Measurements from ENCODE around the gene MBOAT2.

- no peak for TF ChIP-seq CTCF (IDR thresholded peaks at IDR 0.05; ENCODE audit: borderline replicate concordance, extremely low read depth, low read length, poor library complexity, severe bottlenecking)
- no peak for TF ChIP-seq EZH2 (IDR thresholded peaks at IDR 0.05; ENCODE audit: borderline replicate concordance, low read depth, low read length, severe bottlenecking)
Measured at GRCh38 chr2:8848328-8849100, 155.0 kb downstream of the MBOAT2 start.
